Sigmoid colon (tissue), 4 donors: ENCODE measurements around the gene IFI44.

ENCODE experiments used
- EP300 ChIP-seq, 4 donors: sonication (generic); formaldehyde crosslinking; IDR thresholded peaks; one replicate each; pipeline ENCODE4 v1.6.1; 2017; ENCODE audit warnings: antibody characterized with exemption in 4 of 4
- POLR2A ChIP-seq, 2 donors: fragments of 450-650 bp; IDR thresholded peaks; one replicate each; pipeline ENCODE4 v1.6.1; 2016; ENCODE audit warnings: antibody characterized with exemption in 2 of 2, mild to moderate bottlenecking in 2 of 2, moderate library complexity in 2 of 2
- TF ChIP-seq, protein P1 (sequence below), 4 experiments: fragments of 450-650 bp in 3 of 4; fragments of 200-600 bp in 1 of 4; IDR thresholded peaks; one replicate each; pipeline ENCODE4 v1.5.1; 2016 to 2019; ENCODE audit warnings: antibody characterized with exemption in 4 of 4, mild to moderate bottlenecking in 3 of 4, moderate library complexity in 2 of 4

DNA sequence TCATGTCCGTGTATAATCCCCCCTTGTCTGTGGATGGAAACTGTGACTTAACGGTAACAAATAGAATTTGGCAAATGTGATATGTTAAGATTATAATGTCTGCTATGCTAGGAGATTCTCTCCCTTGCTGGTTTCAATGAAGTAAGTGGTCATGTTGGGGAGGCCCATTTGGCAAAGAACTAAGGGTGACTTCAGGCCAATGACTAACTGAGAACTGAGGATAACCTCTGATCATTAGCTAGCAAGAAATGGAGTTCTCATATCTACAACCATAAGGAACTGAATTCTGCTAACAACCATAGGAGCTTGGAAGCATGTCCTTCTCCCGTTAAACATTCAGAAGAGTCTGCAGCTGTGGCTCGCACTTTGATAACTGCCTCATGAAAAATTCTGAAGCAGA, 27.1 kb upstream of the IFI44 start:
- TF ChIP-seq, protein P1, sequence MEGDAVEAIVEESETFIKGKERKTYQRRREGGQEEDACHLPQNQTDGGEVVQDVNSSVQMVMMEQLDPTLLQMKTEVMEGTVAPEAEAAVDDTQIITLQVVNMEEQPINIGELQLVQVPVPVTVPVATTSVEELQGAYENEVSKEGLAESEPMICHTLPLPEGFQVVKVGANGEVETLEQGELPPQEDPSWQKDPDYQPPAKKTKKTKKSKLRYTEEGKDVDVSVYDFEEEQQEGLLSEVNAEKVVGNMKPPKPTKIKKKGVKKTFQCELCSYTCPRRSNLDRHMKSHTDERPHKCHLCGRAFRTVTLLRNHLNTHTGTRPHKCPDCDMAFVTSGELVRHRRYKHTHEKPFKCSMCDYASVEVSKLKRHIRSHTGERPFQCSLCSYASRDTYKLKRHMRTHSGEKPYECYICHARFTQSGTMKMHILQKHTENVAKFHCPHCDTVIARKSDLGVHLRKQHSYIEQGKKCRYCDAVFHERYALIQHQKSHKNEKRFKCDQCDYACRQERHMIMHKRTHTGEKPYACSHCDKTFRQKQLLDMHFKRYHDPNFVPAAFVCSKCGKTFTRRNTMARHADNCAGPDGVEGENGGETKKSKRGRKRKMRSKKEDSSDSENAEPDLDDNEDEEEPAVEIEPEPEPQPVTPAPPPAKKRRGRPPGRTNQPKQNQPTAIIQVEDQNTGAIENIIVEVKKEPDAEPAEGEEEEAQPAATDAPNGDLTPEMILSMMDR (IDR thresholded peaks at IDR 0.05) = no peak
- no peak for TF ChIP-seq POLR2A (IDR thresholded peaks at IDR 0.05)
- TF ChIP-seq EP300 (IDR thresholded peaks at IDR 0.05) = no peak
